H9 (cell line): ENCODE measurements around the gene CLDN11. TPM values are rescaled to one million over a fixed set of nuclear protein-coding genes. Genes with fewer than 3 reads are reported as not detected.
A peak's percentile ranks its signal among the peaks of the same experiment; 100 is the strongest.

Experiments used
- DNase-seq: peaks from one replicate; pipeline ENCODE4 v3.0.0-alpha.2; 2017
- H2AFZ ChIP-seq: one replicate; pipeline ENCODE4 v1.6.1; 2013; ENCODE audit warnings: mild to moderate bottlenecking, low read length, control low read depth, moderate library complexity
- H2AK5ac ChIP-seq: 2 replicates; pipeline ENCODE4 v1.6.1; 2013; ENCODE audit warnings: low read length, control low read depth, mixed read lengths; ENCODE audit not compliant: insufficient read length
- H2BK120ac ChIP-seq: one replicate; pipeline ENCODE4 v1.6.1; 2013; ENCODE audit warnings: low read depth, mild to moderate bottlenecking, low read length, control low read depth, inconsistent platforms; ENCODE audit not compliant: poor library complexity, severe bottlenecking
- H2BK12ac ChIP-seq: 2 replicates; pipeline ENCODE4 v1.6.1; 2013; ENCODE audit warnings: low read length, control low read depth, mixed read lengths, low read depth; ENCODE audit not compliant: insufficient read length
- H2BK15ac ChIP-seq: 2 replicates; pipeline ENCODE4 v1.6.1; 2013; ENCODE audit warnings: low read depth, low read length, control low read depth
- H2BK20ac ChIP-seq: one replicate; pipeline ENCODE4 v1.6.1; 2013; ENCODE audit warnings: low read depth, mild to moderate bottlenecking, low read length, control low read depth, inconsistent platforms; ENCODE audit not compliant: poor library complexity, severe bottlenecking
- H2BK5ac ChIP-seq: 2 replicates; pipeline ENCODE4 v1.6.1; 2013; ENCODE audit warnings: low read length, control low read depth, mixed read lengths; ENCODE audit not compliant: insufficient read length
- H3K14ac ChIP-seq: 2 replicates; pipeline ENCODE4 v1.6.1; 2013; ENCODE audit warnings: low read length, control low read depth; ENCODE audit not compliant: insufficient read depth
- H3K18ac ChIP-seq: 2 replicates; pipeline ENCODE4 v1.6.1; 2013; ENCODE audit warnings: low read depth, mild to moderate bottlenecking, mixed read lengths, low read length, control low read depth; ENCODE audit not compliant: insufficient read length
- H3K23ac ChIP-seq: 2 replicates; pipeline ENCODE4 v1.6.1; 2013; ENCODE audit warnings: low read length, control low read depth, mixed read lengths, low read depth; ENCODE audit not compliant: insufficient read length
- H3K23me2 ChIP-seq: 2 replicates; pipeline ENCODE4 v1.6.1; 2013; ENCODE audit warnings: low read depth, mild to moderate bottlenecking, mixed read lengths, low read length, control low read depth; ENCODE audit not compliant: insufficient read length, poor library complexity, severe bottlenecking
- H3K27ac ChIP-seq: 2 replicates; pipeline ENCODE4 v1.5.1; 2013; ENCODE audit warnings: low read length, control low read depth, mixed read lengths, low read depth; ENCODE audit not compliant: insufficient read length
- H3K27me3 ChIP-seq: 2 replicates; pipeline ENCODE4 v1.6.1; 2013; ENCODE audit warnings: low read length, control low read depth, inconsistent platforms; ENCODE audit not compliant: insufficient read depth
- H3K4ac ChIP-seq: 2 replicates; pipeline ENCODE4 v1.6.1; 2013; ENCODE audit warnings: low read depth, mild to moderate bottlenecking, control low read depth, inconsistent platforms, low read length, moderate library complexity
- H3K4me1 ChIP-seq: 2 replicates; pipeline ENCODE4 v1.6.1; 2013; ENCODE audit warnings: low read length, control low read depth, inconsistent platforms; ENCODE audit not compliant: insufficient read depth
- H3K4me2 ChIP-seq: 2 replicates; pipeline ENCODE4 v1.6.1; 2013; ENCODE audit warnings: low read length, control low read depth, mixed read lengths; ENCODE audit not compliant: insufficient read length, insufficient read depth
- H3K56ac ChIP-seq: 2 replicates; pipeline ENCODE4 v1.6.1; 2013; ENCODE audit warnings: low read depth, mild to moderate bottlenecking, mixed read lengths, low read length, control low read depth; ENCODE audit not compliant: insufficient read length
- H3K79me1 ChIP-seq: 2 replicates; pipeline ENCODE4 v1.6.1; 2013; ENCODE audit warnings: low read depth, mild to moderate bottlenecking, moderate library complexity, low read length, control low read depth, inconsistent platforms; ENCODE audit not compliant: insufficient read depth, poor library complexity, severe bottlenecking
- H3K79me2 ChIP-seq: 2 replicates; pipeline ENCODE4 v1.6.1; 2013; ENCODE audit warnings: low read length, control low read depth, inconsistent platforms; ENCODE audit not compliant: insufficient read depth
- H3K9ac ChIP-seq: 2 replicates; pipeline ENCODE4 v1.6.1; 2013; ENCODE audit warnings: low read length, control low read depth, mixed read lengths; ENCODE audit not compliant: insufficient read length; ENCODE audit errors: extremely low read depth
- H3K9me3 ChIP-seq: one replicate; pipeline ENCODE4 v1.6.1; 2013; ENCODE audit warnings: low read depth, low read length, inconsistent platforms; ENCODE audit not compliant: control insufficient read depth
- H3T11ph ChIP-seq: one replicate; pipeline ENCODE4 v1.6.1; 2013; ENCODE audit warnings: mild to moderate bottlenecking, low read length, control low read depth, inconsistent platforms
- H4K20me1 ChIP-seq: one replicate; pipeline ENCODE4 v1.6.1; 2013; ENCODE audit not compliant: control insufficient read depth, insufficient read length, insufficient read depth
- H4K5ac ChIP-seq: 2 replicates; pipeline ENCODE4 v1.6.1; 2013; ENCODE audit warnings: low read depth, mild to moderate bottlenecking, mixed read lengths, low read length, control low read depth; ENCODE audit not compliant: insufficient read length
- H4K8ac ChIP-seq: replicated peaks from 2 replicates; pipeline ENCODE4 v1.6.1; 2013; ENCODE audit warnings: low read length, control low read depth, mixed read lengths, low read depth; ENCODE audit not compliant: insufficient read length
- H4K91ac ChIP-seq: 2 replicates; pipeline ENCODE4 v1.6.1; 2013; ENCODE audit warnings: low read depth, mild to moderate bottlenecking, moderate library complexity, mixed read lengths, low read length, control low read depth; ENCODE audit not compliant: insufficient read length
- H3K27ac Mint-ChIP-seq, 3 experiments: 2 replicates in 2 of 3; 3 replicates in 1 of 3; pipeline ENCODE4 v1.8.0; 2020 to 2021; ENCODE audit warnings: mixed read lengths in 3 of 3, mild to moderate bottlenecking in 1 of 3, moderate library complexity in 1 of 3
- H3K27me3 Mint-ChIP-seq: 2 replicates; pipeline ENCODE4 v1.8.0; 2021; ENCODE audit warnings: low read depth, mild to moderate bottlenecking, moderate library complexity, mixed read lengths
- H3K36me3 Mint-ChIP-seq, 3 experiments: 2 replicates in 2 of 3; 3 replicates in 1 of 3; pipeline ENCODE4 v1.8.0; 2020 to 2021; ENCODE audit warnings: low read depth in 3 of 3, mixed read lengths in 3 of 3; ENCODE audit not compliant: insufficient read depth in 1 of 3
- H3K4me1 Mint-ChIP-seq, 2 experiments: 2 replicates each; pipeline ENCODE4 v1.8.0; 2020; ENCODE audit warnings: mixed read lengths in 2 of 2
- H3K4me3 Mint-ChIP-seq, 2 experiments: 2 replicates in 1 of 2; 3 replicates in 1 of 2; pipeline ENCODE4 v1.8.0; 2020 to 2021; ENCODE audit warnings: mild to moderate bottlenecking in 2 of 2, mixed read lengths in 2 of 2, moderate library complexity in 1 of 2
- H3K9me3 Mint-ChIP-seq, 2 experiments: 2 replicates in 1 of 2; 3 replicates in 1 of 2; pipeline ENCODE4 v1.8.0; 2020; ENCODE audit warnings: mild to moderate bottlenecking in 2 of 2, mixed read lengths in 2 of 2, moderate library complexity in 1 of 2
- WGBS: extraction: QIAGEN DNeasy Blood & Tissue Kit; methylation state at CpG from one replicate; pipeline ENCODE4 v1.1.7; 2013; ENCODE audit warnings: missing lambda C conversion rate, low lambda C conversion rate, mixed read lengths; ENCODE audit not compliant: insufficient read length; ENCODE audit errors: extremely low coverage; 5-methylcytosine and 5-hydroxymethylcytosine counted together
- total RNA-seq: library from RNA; stranded (reverse); gene quantifications from 2 replicates; pipeline ENCODE4 v1.2.1, GENCODE V29; 2021
- TF ChIP-seq, protein P1 (sequence below): fragments of 200-600 bp; sonication (generic); conservative IDR thresholded peaks from 3 replicates; pipeline ENCODE4 v1.8.0; 2021; ENCODE audit warnings: antibody characterized with exemption, mild to moderate bottlenecking

Gene CLDN11
- total RNA-seq, 1 experiment from 2014 or later: 1.7 TPM

DNA sequence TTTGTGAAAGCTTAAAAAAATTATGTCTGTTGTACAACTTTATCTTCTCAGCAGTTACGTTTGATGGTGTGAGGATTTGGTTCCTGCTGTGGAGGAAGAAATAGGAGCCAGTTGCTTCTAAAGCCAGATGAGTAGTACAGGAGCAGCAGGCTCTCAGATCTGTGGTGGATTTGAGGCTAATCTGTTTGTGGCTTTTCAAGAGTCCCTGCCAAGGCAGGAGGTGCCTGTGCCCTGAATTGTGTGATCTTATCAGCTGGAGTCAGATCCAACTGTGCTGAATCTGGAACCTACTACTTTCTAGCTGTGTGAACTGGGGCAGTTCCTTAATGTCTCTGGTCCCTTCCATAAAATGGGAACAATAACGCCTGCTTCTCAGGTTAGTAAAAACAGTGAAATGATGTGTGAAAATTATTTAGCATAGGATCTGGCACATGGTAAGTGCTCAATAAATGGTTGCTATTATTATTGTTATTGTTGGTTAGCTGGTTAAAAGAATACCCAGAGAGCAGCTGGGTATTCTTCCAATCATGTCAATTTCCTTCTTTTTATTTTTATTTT is 7.7 kb downstream of the CLDN11 start:
- no peaks in the 10 kb centered on the region for H4K20me1 ChIP-seq
- Mint-ChIP-seq H3K4me3 (peak overlapping the region in 1 of 2 experiments; percentile 51; a peak in 2 of 5 replicates), H3K36me3 (peaks cover 0 to 7% (median 0%) of the 10 kb centered on the region in 3 experiments; a peak in 3 of 7 replicates), H3K4me1 (peaks cover 14 to 21% of the 10 kb centered on the region in 2 experiments), H3K27ac (peak overlapping the region in 2 of 3 experiments; percentile 76 to 94; a peak in 4 of 7 replicates), H3K27me3 (peaks cover 8% of the 10 kb centered on the region), H3K9me3 (no peaks in the 10 kb centered on the region)
- no peak overlapping the region for H3K9ac ChIP-seq
- no peak overlapping the region for H3K23ac ChIP-seq
- no peak overlapping the region for H4K8ac ChIP-seq
- no peaks in the 10 kb centered on the region for H3K9me3 ChIP-seq
- H3K14ac ChIP-seq: no peak overlapping the region
- no peak overlapping the region for H3K4me2 ChIP-seq
- H2BK120ac ChIP-seq: no peak overlapping the region
- H3K27me3 ChIP-seq: no peaks in the 10 kb centered on the region
- H3T11ph ChIP-seq: no peak overlapping the region
- H4K91ac ChIP-seq: no peak overlapping the region
- no peaks in the 10 kb centered on the region for H3K4me1 ChIP-seq
- no peak overlapping the region for H2BK12ac ChIP-seq
- TF ChIP-seq, protein P1, sequence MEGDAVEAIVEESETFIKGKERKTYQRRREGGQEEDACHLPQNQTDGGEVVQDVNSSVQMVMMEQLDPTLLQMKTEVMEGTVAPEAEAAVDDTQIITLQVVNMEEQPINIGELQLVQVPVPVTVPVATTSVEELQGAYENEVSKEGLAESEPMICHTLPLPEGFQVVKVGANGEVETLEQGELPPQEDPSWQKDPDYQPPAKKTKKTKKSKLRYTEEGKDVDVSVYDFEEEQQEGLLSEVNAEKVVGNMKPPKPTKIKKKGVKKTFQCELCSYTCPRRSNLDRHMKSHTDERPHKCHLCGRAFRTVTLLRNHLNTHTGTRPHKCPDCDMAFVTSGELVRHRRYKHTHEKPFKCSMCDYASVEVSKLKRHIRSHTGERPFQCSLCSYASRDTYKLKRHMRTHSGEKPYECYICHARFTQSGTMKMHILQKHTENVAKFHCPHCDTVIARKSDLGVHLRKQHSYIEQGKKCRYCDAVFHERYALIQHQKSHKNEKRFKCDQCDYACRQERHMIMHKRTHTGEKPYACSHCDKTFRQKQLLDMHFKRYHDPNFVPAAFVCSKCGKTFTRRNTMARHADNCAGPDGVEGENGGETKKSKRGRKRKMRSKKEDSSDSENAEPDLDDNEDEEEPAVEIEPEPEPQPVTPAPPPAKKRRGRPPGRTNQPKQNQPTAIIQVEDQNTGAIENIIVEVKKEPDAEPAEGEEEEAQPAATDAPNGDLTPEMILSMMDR: no peak
- no peak overlapping the region for H3K4ac ChIP-seq
- no peaks in the 10 kb centered on the region for H3K79me1 ChIP-seq
- H2AK5ac ChIP-seq: no peak overlapping the region
- H3K18ac ChIP-seq: no peak overlapping the region
- H2BK15ac ChIP-seq: no peak overlapping the region
- DNase-seq: no peak
- H2AFZ ChIP-seq: no peak overlapping the region
- no CpG with 5 or more reads among the region's 2 CpGs for WGBS
- no peak overlapping the region for H2BK20ac ChIP-seq
- no peak overlapping the region for H3K56ac ChIP-seq
- no peak overlapping the region for H4K5ac ChIP-seq
- no peaks in the 10 kb centered on the region for H3K79me2 ChIP-seq
- no peak overlapping the region for H2BK5ac ChIP-seq
- H3K23me2 ChIP-seq: no peaks in the 10 kb centered on the region
- H3K27ac ChIP-seq: no peak overlapping the region
